HG03025 (cell line): ENCODE measurements around the gene SUGCT.
A peak's percentile ranks its signal among the peaks of the same experiment; 100 is the strongest.
"Not testable (repeated sequence)": the region's sequence is repeated elsewhere in the genome, so short reads cannot be mapped to it uniquely, and the experiment has no call there.

Source experiments
- ATAC-seq: cut with Tn5 transposase; IDR thresholded peaks from one replicate; pipeline ENCODE4 v1.9.1; 2021; ENCODE audit warnings: mild to moderate bottlenecking, moderate library complexity; ENCODE audit not compliant: unreplicated experiment, low FRiP score

Gene SUGCT

GRCh38 chr7:40598915-40599314 is 464.1 kb downstream of the SUGCT start:
- no peak for ATAC-seq

GRCh38 chr7:40599836-40600235 is 465.0 kb downstream of the SUGCT start:
- no peak for ATAC-seq

- not testable (repeated sequence) for ATAC-seq
These were observed 467.5 kb downstream of the SUGCT start for GRCh38 chr7:40602351-40602750.

- ATAC-seq: peak; percentile 66
These were observed 470.0 kb downstream of the SUGCT start for GRCh38 chr7:40604601-40605438.

- no peak for ATAC-seq
These were observed 473.7 kb downstream of the SUGCT start for GRCh38 chr7:40608321-40609075.

DNA sequence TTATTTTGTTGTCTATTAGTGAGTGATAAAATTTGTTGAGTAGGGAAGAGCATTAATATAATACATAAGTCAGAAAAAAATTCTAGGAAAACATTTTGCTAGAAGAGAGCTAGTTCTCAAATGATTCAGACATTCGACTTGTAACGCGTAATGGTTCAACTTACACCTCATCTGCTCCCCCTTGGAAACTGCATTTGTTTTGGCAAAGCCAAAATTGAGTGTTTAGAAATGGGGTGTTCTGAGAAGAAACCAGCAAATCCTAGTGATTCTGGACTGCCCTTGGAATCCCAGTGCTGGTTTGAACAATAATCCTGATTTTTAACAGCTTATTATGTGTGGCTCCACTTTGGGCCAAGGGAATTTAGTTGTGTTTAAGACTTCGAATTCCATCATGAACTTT is 475.7 kb downstream of the SUGCT start:
- no peak for ATAC-seq

- ATAC-seq: no peak
These were observed 476.5 kb downstream of the SUGCT start for GRCh38 chr7:40611095-40611871.

GRCh38 chr7:40612298-40612697 is 477.5 kb downstream of the SUGCT start:
- no peak for ATAC-seq

DNA sequence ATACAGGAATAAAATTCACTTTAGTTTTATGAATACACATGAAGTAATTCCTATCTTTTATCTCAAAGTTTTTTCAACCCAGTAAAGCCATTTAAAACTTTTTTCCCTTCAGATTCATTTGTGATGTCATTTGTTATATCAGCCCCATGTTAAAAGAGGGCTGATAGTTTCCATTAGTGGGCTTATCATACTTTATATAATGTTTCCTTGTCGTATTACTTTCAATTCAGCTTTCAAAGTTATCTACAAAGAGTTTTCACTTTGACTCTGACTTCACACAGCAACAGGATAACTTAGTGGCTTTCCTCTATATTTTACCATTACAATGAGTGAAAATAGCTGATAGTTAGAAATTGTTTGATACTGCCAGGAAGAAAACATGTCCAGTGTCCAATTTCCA is 484.8 kb downstream of the SUGCT start:
- ATAC-seq: no peak

- ATAC-seq: no peak
These were observed 486.8 kb downstream of the SUGCT start for GRCh38 chr7:40621592-40621998.

GRCh38 chr7:40622941-40623501 is 488.2 kb downstream of the SUGCT start:
- no peak for ATAC-seq

GRCh38 chr7:40623863-40624262 is 489.1 kb downstream of the SUGCT start:
- ATAC-seq: no peak

- ATAC-seq: not testable (repeated sequence)
These were observed 492.6 kb downstream of the SUGCT start for GRCh38 chr7:40627361-40627760.

- ATAC-seq: no peak
These were observed 495.1 kb downstream of the SUGCT start for GRCh38 chr7:40629891-40630290.

- no peak for ATAC-seq
These were observed 499.3 kb downstream of the SUGCT start for GRCh38 chr7:40634118-40634517.

GRCh38 chr7:40638545-40639320 is 503.9 kb downstream of the SUGCT start:
- ATAC-seq: no peak

DNA sequence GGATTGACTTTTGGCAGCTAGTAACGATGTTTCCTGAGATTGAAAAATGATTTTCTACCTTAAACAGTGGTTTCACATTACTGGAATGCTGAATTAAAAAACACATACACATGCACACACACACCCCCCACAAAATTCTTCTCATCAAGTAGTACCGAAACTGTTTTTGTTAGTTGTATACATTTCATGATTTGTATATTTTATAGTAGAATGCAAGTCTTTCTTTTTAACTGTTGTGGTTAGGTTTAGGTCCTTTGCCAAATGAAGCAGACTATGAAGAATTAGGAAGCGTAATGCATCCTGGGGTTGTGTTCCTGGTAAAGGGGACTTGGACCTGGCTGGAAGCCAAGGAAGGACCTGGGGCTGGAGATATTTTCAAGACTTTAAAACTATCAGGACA is 505.8 kb downstream of the SUGCT start:
- no peak for ATAC-seq

DNA sequence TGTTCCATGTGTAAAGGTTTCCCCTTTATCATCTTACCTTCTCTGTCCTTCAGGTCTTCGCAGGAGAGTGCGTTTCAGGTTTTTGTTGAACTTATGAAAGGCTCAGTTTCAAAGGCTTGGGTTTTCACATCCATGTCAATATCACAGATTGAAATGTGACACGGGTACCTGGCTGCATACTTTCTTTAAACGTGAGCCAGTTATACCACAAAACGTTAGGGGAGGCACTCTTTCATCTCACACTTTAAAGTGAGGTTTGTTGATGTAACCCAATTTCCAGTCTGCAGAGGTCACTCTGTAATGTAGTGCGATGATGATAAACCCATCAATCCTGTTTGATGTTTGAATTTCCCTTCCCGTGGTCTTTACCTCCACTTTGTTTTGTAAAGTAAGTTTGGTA is 506.9 kb downstream of the SUGCT start:
- no peak for ATAC-seq

DNA sequence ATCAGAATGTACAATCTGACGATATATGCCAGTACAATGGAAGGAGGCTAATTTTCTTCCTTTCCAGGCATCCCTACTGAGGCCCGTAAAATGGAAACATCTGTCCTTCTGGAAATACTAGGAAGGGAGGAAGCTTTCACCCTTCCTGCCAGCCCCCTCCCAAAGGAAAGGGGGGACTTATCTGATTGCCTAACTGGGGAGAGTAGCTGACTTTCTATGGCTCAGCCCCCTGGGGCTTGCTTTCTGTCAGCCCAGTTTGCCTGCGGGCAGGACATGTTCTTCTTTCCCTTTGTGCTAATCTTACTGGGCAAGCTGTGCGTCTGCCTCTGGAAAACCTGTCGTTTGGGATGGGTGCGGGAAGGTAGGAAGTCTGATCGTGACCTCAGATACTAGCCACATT is 508.9 kb downstream of the SUGCT start:
- no peak for ATAC-seq
